HepG2 (cell line): ENCODE measurements around the gene TNFRSF6B. TPM values are rescaled to one million over a fixed set of nuclear protein-coding genes. Genes with fewer than 3 reads are reported as not detected.

ENCODE experiments used
- CAMTA2 ChIP-seq: sonication (generic); formaldehyde crosslinking; IDR thresholded peaks from 2 replicates; pipeline ENCODE4 v1.4.0; 2020; ENCODE audit warnings: mild to moderate bottlenecking, missing genetic modification reagents, borderline replicate concordance
- JUNB ChIP-seq: sonication (generic); formaldehyde crosslinking; IDR thresholded peaks from 2 replicates; pipeline ENCODE4 v1.8.0; 2022; ENCODE audit warnings: missing genetic modification reagents, mild to moderate bottlenecking, borderline replicate concordance
- MAFF ChIP-seq: IDR thresholded peaks from 2 replicates; pipeline ENCODE4 v1.6.1; 2011; ENCODE audit warnings: low read depth, low read length, improper control_type of control experiment
- NFRKB ChIP-seq: fragments of 450-650 bp; IDR thresholded peaks from 2 replicates; pipeline ENCODE4 v1.6.1; 2017
- TRIM24 ChIP-seq: sonication (generic); formaldehyde crosslinking; IDR thresholded peaks from 2 replicates; pipeline ENCODE4 v1.8.0; 2022; ENCODE audit warnings: mild to moderate bottlenecking, missing genetic modification reagents
- ZNF136 ChIP-seq: sonication (generic); formaldehyde crosslinking; IDR thresholded peaks from 2 replicates; pipeline ENCODE4 v1.8.1; 2022; ENCODE audit warnings: low read depth, mild to moderate bottlenecking, moderate library complexity, missing genetic modification reagents
- ZNF138 ChIP-seq: sonication (generic); formaldehyde crosslinking; IDR thresholded peaks from 2 replicates; pipeline ENCODE4 v1.5.0; 2020; ENCODE audit warnings: mild to moderate bottlenecking, low read depth, missing genetic modification reagents
- ZNF274 ChIP-seq: sonication (generic); formaldehyde crosslinking; IDR thresholded peaks from 2 replicates; pipeline ENCODE4 v1.5.1; 2020; ENCODE audit warnings: mild to moderate bottlenecking, missing genetic modification reagents
- ZNF354B ChIP-seq: sonication (generic); formaldehyde crosslinking; IDR thresholded peaks from 2 replicates; pipeline ENCODE4 v1.8.0; 2022; ENCODE audit warnings: mild to moderate bottlenecking, missing genetic modification reagents
- ZNF547 ChIP-seq: sonication (generic); formaldehyde crosslinking; IDR thresholded peaks from 2 replicates; pipeline ENCODE4 v1.5.1; 2020; ENCODE audit warnings: mild to moderate bottlenecking, missing genetic modification reagents
- ZNF790 ChIP-seq: sonication (generic); formaldehyde crosslinking; IDR thresholded peaks from 2 replicates; pipeline ENCODE4 v1.8.0; 2022; ENCODE audit warnings: missing genetic modification reagents, mild to moderate bottlenecking, borderline replicate concordance
- polyA plus RNA-seq, 8 experiments: library from polyadenylated mRNA; depleted of rRNA in 3 of 8; stranded (reverse) in 7 of 8; unstranded in 1 of 8; fragments of >200 nt; fragmentation: Illumina TruSeq in 4 of 8; extraction: Trizol in 4 of 8; gene quantifications; 2 replicates each; pipeline versions ENCODE4 v1.2.1 to v1.2.3, GENCODE V29; 2011 to 2016; ENCODE audit warnings: low read depth in 4 of 8, missing spikeins in 1 of 8, mixed read lengths in 1 of 8; ENCODE audit not compliant: insufficient read depth in 1 of 8
- total RNA-seq, 5 experiments: library from RNA; depleted of rRNA; stranded (reverse); fragments of >200 nt; fragmentation: Illumina TruSeq; extraction: Trizol; gene quantifications; 2 replicates each; pipeline ENCODE4 v1.2.3, GENCODE V29; 2016; ENCODE audit warnings: low read depth in 1 of 5
- TF ChIP-seq, protein P1 (sequence below): sonication (generic); formaldehyde crosslinking; IDR thresholded peaks from 2 replicates; pipeline ENCODE4 v1.5.1; 2020; ENCODE audit warnings: mild to moderate bottlenecking, missing genetic modification reagents
- TF ChIP-seq, protein P2 (sequence below): sonication (generic); formaldehyde crosslinking; IDR thresholded peaks from 2 replicates; pipeline ENCODE4 v1.5.0; 2020; ENCODE audit warnings: missing genetic modification reagents, mild to moderate bottlenecking, borderline replicate concordance
- TF ChIP-seq, protein P3 (sequence below): sonication (generic); formaldehyde crosslinking; IDR thresholded peaks from 2 replicates; pipeline ENCODE4 v1.5.1; 2020; ENCODE audit warnings: mild to moderate bottlenecking, missing genetic modification reagents, borderline replicate concordance
- TF ChIP-seq, protein P4 (sequence below): sonication (generic); formaldehyde crosslinking; IDR thresholded peaks from 2 replicates; pipeline ENCODE4 v1.5.0; 2020; ENCODE audit warnings: mild to moderate bottlenecking, missing genetic modification reagents

Gene TNFRSF6B
- total and polyA plus RNA-seq, 2 of the 13 experiments (the other 11 are each of a cell fraction or from before 2014, with no cell fraction given), result 0.24 TPM; not detected in 1

DNA sequence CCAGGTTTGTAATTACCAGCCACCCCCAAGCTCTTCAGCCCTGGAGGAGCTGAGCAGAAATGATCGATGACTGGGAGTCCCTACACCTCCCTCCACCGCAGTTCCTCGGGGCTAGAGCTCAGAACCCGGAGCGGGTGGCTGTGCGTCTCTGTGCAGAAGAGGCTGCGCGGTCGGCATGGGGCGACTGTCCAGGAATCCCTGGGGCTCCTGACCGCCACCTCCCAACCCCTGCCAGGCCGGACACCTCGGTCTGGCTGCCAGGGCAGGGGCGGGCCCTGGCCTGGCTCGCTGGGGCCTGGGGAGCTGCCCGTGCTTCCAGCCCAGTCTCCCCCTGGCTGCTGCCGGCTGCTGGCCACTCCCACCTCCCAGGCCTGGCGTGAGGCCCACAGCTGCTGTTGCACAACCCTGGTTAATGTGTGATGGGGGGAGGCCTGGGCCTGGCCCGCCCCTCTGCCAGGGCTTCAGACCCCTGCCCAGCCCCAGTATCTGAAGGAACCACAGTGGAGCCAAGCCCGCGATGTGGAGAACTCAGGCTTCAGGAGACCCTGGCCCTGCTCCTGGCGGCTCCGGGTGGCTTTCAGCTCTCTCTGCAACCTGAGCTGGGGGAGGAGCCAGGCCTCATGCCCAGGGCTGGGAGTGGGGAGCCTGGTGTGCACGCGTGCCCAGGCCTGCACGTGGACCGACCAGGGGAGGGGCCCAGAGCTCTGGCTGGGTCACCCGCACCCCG lies 44.3 kb downstream of the TNFRSF6B start (continued):
- TF ChIP-seq, protein P1, sequence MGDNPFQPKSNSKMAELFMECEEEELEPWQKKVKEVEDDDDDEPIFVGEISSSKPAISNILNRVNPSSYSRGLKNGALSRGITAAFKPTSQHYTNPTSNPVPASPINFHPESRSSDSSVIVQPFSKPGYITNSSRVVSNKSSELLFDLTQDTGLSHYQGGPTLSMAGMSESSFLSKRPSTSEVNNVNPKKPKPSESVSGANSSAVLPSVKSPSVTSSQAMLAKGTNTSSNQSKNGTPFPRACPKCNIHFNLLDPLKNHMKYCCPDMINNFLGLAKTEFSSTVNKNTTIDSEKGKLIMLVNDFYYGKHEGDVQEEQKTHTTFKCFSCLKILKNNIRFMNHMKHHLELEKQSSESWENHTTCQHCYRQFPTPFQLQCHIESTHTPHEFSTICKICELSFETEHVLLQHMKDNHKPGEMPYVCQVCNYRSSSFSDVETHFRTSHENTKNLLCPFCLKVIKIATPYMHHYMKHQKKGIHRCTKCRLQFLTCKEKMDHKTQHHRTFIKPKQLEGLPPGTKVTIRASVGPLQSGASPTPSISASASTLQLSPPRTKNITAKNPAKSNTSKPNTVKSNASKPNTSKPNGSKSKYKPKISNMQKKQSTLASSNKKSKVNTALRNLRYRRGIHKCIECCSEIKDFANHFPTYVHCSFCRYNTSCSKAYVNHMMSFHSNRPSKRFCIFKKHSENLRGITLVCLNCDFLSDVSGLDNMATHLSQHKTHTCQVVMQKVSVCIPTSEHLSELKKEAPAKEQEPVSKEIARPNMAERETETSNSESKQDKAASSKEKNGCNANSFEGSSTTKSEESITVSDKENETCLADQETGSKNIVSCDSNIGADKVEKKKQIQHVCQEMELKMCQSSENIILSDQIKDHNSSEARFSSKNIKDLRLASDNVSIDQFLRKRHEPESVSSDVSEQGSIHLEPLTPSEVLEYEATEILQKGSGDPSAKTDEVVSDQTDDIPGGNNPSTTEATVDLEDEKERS, result peak; percentile 78; the same call in 1 of the 2 replicates
- TF ChIP-seq, protein P2, sequence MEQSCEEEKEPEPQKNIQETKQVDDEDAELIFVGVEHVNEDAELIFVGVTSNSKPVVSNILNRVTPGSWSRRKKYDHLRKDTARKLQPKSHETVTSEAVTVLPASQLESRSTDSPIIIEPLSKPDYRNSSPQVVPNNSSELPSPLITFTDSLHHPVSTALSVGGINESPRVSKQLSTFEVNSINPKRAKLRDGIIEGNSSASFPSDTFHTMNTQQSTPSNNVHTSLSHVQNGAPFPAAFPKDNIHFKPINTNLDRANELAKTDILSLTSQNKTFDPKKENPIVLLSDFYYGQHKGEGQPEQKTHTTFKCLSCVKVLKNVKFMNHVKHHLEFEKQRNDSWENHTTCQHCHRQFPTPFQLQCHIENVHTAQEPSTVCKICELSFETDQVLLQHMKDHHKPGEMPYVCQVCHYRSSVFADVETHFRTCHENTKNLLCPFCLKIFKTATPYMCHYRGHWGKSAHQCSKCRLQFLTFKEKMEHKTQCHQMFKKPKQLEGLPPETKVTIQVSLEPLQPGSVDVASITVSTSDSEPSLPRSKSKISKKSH, result no peak; the same call in 1 of the 2 replicates
- TF ChIP-seq CAMTA2, result 0 out of 2 replicates have a peak, but pooled peaks have one; percentile 33
- TF ChIP-seq, protein P3, sequence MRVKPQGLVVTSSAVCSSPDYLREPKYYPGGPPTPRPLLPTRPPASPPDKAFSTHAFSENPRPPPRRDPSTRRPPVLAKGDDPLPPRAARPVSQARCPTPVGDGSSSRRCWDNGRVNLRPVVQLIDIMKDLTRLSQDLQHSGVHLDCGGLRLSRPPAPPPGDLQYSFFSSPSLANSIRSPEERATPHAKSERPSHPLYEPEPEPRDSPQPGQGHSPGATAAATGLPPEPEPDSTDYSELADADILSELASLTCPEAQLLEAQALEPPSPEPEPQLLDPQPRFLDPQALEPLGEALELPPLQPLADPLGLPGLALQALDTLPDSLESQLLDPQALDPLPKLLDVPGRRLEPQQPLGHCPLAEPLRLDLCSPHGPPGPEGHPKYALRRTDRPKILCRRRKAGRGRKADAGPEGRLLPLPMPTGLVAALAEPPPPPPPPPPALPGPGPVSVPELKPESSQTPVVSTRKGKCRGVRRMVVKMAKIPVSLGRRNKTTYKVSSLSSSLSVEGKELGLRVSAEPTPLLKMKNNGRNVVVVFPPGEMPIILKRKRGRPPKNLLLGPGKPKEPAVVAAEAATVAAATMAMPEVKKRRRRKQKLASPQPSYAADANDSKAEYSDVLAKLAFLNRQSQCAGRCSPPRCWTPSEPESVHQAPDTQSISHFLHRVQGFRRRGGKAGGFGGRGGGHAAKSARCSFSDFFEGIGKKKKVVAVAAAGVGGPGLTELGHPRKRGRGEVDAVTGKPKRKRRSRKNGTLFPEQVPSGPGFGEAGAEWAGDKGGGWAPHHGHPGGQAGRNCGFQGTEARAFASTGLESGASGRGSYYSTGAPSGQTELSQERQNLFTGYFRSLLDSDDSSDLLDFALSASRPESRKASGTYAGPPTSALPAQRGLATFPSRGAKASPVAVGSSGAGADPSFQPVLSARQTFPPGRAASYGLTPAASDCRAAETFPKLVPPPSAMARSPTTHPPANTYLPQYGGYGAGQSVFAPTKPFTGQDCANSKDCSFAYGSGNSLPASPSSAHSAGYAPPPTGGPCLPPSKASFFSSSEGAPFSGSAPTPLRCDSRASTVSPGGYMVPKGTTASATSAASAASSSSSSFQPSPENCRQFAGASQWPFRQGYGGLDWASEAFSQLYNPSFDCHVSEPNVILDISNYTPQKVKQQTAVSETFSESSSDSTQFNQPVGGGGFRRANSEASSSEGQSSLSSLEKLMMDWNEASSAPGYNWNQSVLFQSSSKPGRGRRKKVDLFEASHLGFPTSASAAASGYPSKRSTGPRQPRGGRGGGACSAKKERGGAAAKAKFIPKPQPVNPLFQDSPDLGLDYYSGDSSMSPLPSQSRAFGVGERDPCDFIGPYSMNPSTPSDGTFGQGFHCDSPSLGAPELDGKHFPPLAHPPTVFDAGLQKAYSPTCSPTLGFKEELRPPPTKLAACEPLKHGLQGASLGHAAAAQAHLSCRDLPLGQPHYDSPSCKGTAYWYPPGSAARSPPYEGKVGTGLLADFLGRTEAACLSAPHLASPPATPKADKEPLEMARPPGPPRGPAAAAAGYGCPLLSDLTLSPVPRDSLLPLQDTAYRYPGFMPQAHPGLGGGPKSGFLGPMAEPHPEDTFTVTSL (CRISPR knock-in tag), result peak; percentile 35; the same call in 1 of the 2 replicates
- TF ChIP-seq, protein P4, sequence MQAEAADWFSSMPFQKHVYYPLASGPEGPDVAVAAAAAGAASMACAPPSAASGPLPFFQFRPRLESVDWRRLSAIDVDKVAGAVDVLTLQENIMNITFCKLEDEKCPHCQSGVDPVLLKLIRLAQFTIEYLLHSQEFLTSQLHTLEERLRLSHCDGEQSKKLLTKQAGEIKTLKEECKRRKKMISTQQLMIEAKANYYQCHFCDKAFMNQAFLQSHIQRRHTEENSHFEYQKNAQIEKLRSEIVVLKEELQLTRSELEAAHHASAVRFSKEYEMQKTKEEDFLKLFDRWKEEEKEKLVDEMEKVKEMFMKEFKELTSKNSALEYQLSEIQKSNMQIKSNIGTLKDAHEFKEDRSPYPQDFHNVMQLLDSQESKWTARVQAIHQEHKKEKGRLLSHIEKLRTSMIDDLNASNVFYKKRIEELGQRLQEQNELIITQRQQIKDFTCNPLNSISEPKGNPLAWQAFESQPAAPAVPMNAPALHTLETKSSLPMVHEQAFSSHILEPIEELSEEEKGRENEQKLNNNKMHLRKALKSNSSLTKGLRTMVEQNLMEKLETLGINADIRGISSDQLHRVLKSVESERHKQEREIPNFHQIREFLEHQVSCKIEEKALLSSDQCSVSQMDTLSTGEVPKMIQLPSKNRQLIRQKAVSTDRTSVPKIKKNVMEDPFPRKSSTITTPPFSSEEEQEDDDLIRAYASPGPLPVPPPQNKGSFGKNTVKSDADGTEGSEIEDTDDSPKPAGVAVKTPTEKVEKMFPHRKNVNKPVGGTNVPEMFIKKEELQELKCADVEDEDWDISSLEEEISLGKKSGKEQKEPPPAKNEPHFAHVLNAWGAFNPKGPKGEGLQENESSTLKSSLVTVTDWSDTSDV (CRISPR knock-in tag), result 0 out of 2 replicates have a peak, but pooled peaks have one; percentile 41
- no peak for TF ChIP-seq MAFF
- no peak for TF ChIP-seq NFRKB
- TF ChIP-seq ZNF136 (CRISPR knock-in tag), result peak; percentile 94
- TF ChIP-seq ZNF274 (CRISPR knock-in tag), result peak; percentile 93
- peak; percentile 81; the same call in 1 of the 2 replicates for TF ChIP-seq ZNF547 (CRISPR knock-in tag)
- peak; percentile 80 for TF ChIP-seq ZNF138 (CRISPR knock-in tag)
- peak; percentile 59; the same call in 1 of the 2 replicates for TF ChIP-seq ZNF354B
- TF ChIP-seq JUNB (CRISPR knock-in tag), result no peak
- no peak; the same call in 1 of the 2 replicates for TF ChIP-seq ZNF790
- TF ChIP-seq TRIM24, result no peak
